Measurements from ENCODE around the gene FAM177B. TPM values are rescaled to one million over a fixed set of nuclear protein-coding genes. Genes with fewer than 3 reads are reported as not detected.

The FAM177B gene
- total and polyA plus RNA-seq, 4 donors = 0.09 to 0.17 TPM; not detected in 2

- no peaks in the 10 kb centered on the region for H3K36me3 ChIP-seq (ENCODE audit: control insufficient read depth in 4 of 4, insufficient read depth in 3 of 4, low read depth in 1 of 4, low read length in 3 of 4)
- DNase-seq (ENCODE audit: low spot score) = no peak
- H3K27ac ChIP-seq (ENCODE audit: low read depth in 1 of 2, low read length in 2 of 2) = no peak overlapping the region
- peaks cover 3 to 12% (median 3%) of the 10 kb centered on the region in 4 donors for H3K9me3 ChIP-seq (ENCODE audit: control insufficient read depth in 4 of 4, low read length in 3 of 4)
- TF ChIP-seq JUND (IDR thresholded peaks at IDR 0.05) (no peak), MAX (IDR thresholded peaks at IDR 0.05) (no peak), ZBTB33 (IDR thresholded peaks at IDR 0.05) (no peak), NR2F2 (IDR thresholded peaks at IDR 0.05) (no peak), REST (IDR thresholded peaks at IDR 0.05) (no peak)
- H3K4me3 ChIP-seq (ENCODE audit: low read depth in 1 of 3, low read length in 3 of 3) = no peak overlapping the region
- no peak overlapping the region for H3K9ac ChIP-seq (ENCODE audit: low read depth in 1 of 2, low read length in 2 of 2)
- H3K4me1 ChIP-seq (ENCODE audit: control insufficient read depth in 4 of 4, insufficient read depth in 4 of 4, low read length in 3 of 4) = no peaks in the 10 kb centered on the region
- H3K27me3 ChIP-seq (ENCODE audit: control insufficient read depth in 4 of 4, insufficient read depth in 4 of 4, low read length in 3 of 4) = no peaks in the 10 kb centered on the region
- 64% methylated on average over 1 of the region's 1 CpG for WGBS
Observed at GRCh38 chr1:222769181-222769580, 32.2 kb downstream of the FAM177B start.

GRCh38 chr1:222769971-222770620 is 33.1 kb downstream of the FAM177B start:
- Histone ChIP-seq H3K4me3 (ENCODE audit: low read depth in 1 of 3, low read length in 3 of 3) (no peak overlapping the region), H3K4me1 (ENCODE audit: control insufficient read depth in 4 of 4, insufficient read depth in 4 of 4, low read length in 3 of 4) (no peaks in the 10 kb centered on the region), H3K36me3 (ENCODE audit: control insufficient read depth in 4 of 4, insufficient read depth in 3 of 4, low read depth in 1 of 4, low read length in 3 of 4) (no peaks in the 10 kb centered on the region), H3K27me3 (ENCODE audit: control insufficient read depth in 4 of 4, insufficient read depth in 4 of 4, low read length in 3 of 4) (no peaks in the 10 kb centered on the region), H3K27ac (ENCODE audit: low read depth in 1 of 2, low read length in 2 of 2) (no peak overlapping the region), H3K9me3 (ENCODE audit: control insufficient read depth in 4 of 4, low read length in 3 of 4) (peaks cover 3 to 12% (median 3%) of the 10 kb centered on the region in 4 donors), H3K9ac (ENCODE audit: low read depth in 1 of 2, low read length in 2 of 2) (no peak overlapping the region)
- no peak for DNase-seq (ENCODE audit: low spot score)
- WGBS = 88% methylated on average over 2 of the region's 2 CpGs
- TF ChIP-seq GABPA (IDR thresholded peaks at IDR 0.05 in 1 of 2, conservative IDR thresholded peaks at IDR 0.05 in 1 of 2) = no peak
- TF ChIP-seq NR2F2 (IDR thresholded peaks at IDR 0.05) = no peak
- no peak for TF ChIP-seq EGR1 (IDR thresholded peaks at IDR 0.05; ENCODE audit: low read depth in 2 of 2)
- TF ChIP-seq RAD21 (IDR thresholded peaks at IDR 0.05) = no peak
- TF ChIP-seq RXRA (IDR thresholded peaks at IDR 0.05) = no peak
- no peak for TF ChIP-seq HNF4G (IDR thresholded peaks at IDR 0.05)
- no peak for TF ChIP-seq JUND (IDR thresholded peaks at IDR 0.05)
- no peak for TF ChIP-seq REST (IDR thresholded peaks at IDR 0.05)
- TF ChIP-seq MAX (IDR thresholded peaks at IDR 0.05) = no peak
- no peak for TF ChIP-seq YY1 (IDR thresholded peaks at IDR 0.05)
- TF ChIP-seq FOXA1 (IDR thresholded peaks at IDR 0.05) = no peak
- no peak for TF ChIP-seq SP1 (IDR thresholded peaks at IDR 0.05)
- no peak for TF ChIP-seq TAF1 (conservative IDR thresholded peaks at IDR 0.05)
- TF ChIP-seq ZBTB33 (IDR thresholded peaks at IDR 0.05) = no peak
- no peak for TF ChIP-seq CTCF (IDR thresholded peaks at IDR 0.05; ENCODE audit: low read depth, low read length, missing input control)
- TF ChIP-seq ATF3 (IDR thresholded peaks at IDR 0.05) = no peak
- no peak for TF ChIP-seq FOXA2 (IDR thresholded peaks at IDR 0.05)

Measured in liver (tissue), 9 donors.